HEK293T (cell line): ENCODE measurements around the gene LARP4.
"Not testable (repeated sequence)": the region's sequence is repeated elsewhere in the genome, so short reads cannot be mapped to it uniquely, and the experiment has no call there.

ENCODE experiments used
- CTCF ChIA-PET: fragments of 350-600 bp; formaldehyde crosslinking; extraction: SDS; loops from one replicate; lab custom pipeline; 2021; ENCODE audit warnings: antibody characterized with exemption, inconsistent platforms; lab: Yijun Ruan, JAX
- POLR2A ChIA-PET: fragments of 350-600 bp; formaldehyde crosslinking; extraction: SDS; loops from one replicate; lab custom pipeline; 2020; ENCODE audit warnings: antibody characterized with exemption, inconsistent platforms; lab: Yijun Ruan, JAX
- DNase-seq: peaks from one replicate; pipeline ENCODE4 v3.0.0; 2012; ENCODE audit warnings: mixed read lengths; ENCODE audit errors: extremely low spot score
- ARNT ChIP-seq: fragments of 450-650 bp; IDR thresholded peaks from 2 replicates; pipeline ENCODE4 v1.6.1; 2017; ENCODE audit warnings: mild to moderate bottlenecking
- BHLHE40 ChIP-seq: fragments of 450-650 bp; IDR thresholded peaks from 2 replicates; pipeline ENCODE4 v1.6.1; 2016; ENCODE audit warnings: mild to moderate bottlenecking, moderate library complexity, borderline replicate concordance
- CTBP1 ChIP-seq: fragments of 450-650 bp; IDR thresholded peaks from 2 replicates; pipeline ENCODE4 v1.6.1; 2016; ENCODE audit warnings: borderline replicate concordance
- ELF4 ChIP-seq: fragments of 450-650 bp; IDR thresholded peaks from 2 replicates; pipeline ENCODE4 v1.6.1; 2017; ENCODE audit warnings: antibody characterized with exemption
- FOXA1 ChIP-seq: fragments of 450-650 bp; IDR thresholded peaks from 2 replicates; pipeline ENCODE4 v1.6.1; 2016; ENCODE audit warnings: mild to moderate bottlenecking
- FOXK2 ChIP-seq: fragments of 450-650 bp; IDR thresholded peaks from 2 replicates; pipeline ENCODE4 v1.6.1; 2016; ENCODE audit warnings: mild to moderate bottlenecking
- FOXM1 ChIP-seq: fragments of 450-650 bp; IDR thresholded peaks from 2 replicates; pipeline ENCODE4 v1.6.1; 2017; ENCODE audit warnings: mild to moderate bottlenecking, borderline replicate concordance
- HDGF ChIP-seq: fragments of 450-650 bp; IDR thresholded peaks from 2 replicates; pipeline ENCODE4 v1.6.1; 2017; ENCODE audit warnings: antibody characterized with exemption, borderline replicate concordance
- L3MBTL2 ChIP-seq: fragments of 450-650 bp; conservative IDR thresholded peaks from 2 replicates; pipeline ENCODE4 v1.6.1; 2016; ENCODE audit warnings: mild to moderate bottlenecking
- LEF1 ChIP-seq: fragments of 450-650 bp; IDR thresholded peaks from 2 replicates; pipeline ENCODE4 v1.6.1; 2017; ENCODE audit warnings: mild to moderate bottlenecking, borderline replicate concordance
- NFRKB ChIP-seq: fragments of 450-650 bp; IDR thresholded peaks from 2 replicates; pipeline ENCODE4 v1.6.1; 2016; ENCODE audit warnings: mild to moderate bottlenecking, moderate library complexity
- PKNOX1 ChIP-seq: fragments of 450-650 bp; IDR thresholded peaks from 2 replicates; pipeline ENCODE4 v1.6.1; 2016
- SP1 ChIP-seq: fragments of 450-650 bp; IDR thresholded peaks from 2 replicates; pipeline ENCODE4 v1.6.1; 2017
- SUZ12 ChIP-seq: fragments of 450-650 bp; IDR thresholded peaks from 2 replicates; pipeline ENCODE4 v1.6.1; 2016; ENCODE audit warnings: mild to moderate bottlenecking
- TARDBP ChIP-seq: fragments of 450-650 bp; IDR thresholded peaks from 2 replicates; pipeline ENCODE4 v1.6.1; 2016
- ZNF384 ChIP-seq: fragments of 450-650 bp; IDR thresholded peaks from 2 replicates; pipeline ENCODE4 v1.6.1; 2016

LARP4 gene

GRCh38 chr12:50441763-50442162 is 41.1 kb downstream of the LARP4 start:
- POLR2A ChIA-PET = no interaction called here
- no peak for DNase-seq
- CTCF ChIA-PET = no interaction called here
- TF ChIP-seq SUZ12 (no peak), SP1 (no peak), FOXA1 (no peak), LEF1 (no peak), BHLHE40 (no peak), ZNF384 (no peak), L3MBTL2 (no peak), HDGF (no peak), ELF4 (no peak), CTBP1 (no peak), TARDBP (no peak), PKNOX1 (no peak), FOXM1 (no peak), ARNT (no peak)

GRCh38 chr12:50442178-50442908 is 41.7 kb downstream of the LARP4 start:
- CTCF ChIA-PET = no interaction called here
- DNase-seq = no peak
- no peak for TF ChIP-seq BHLHE40
- no peak for TF ChIP-seq ZNF384
- no peak for TF ChIP-seq FOXM1
- no peak for TF ChIP-seq LEF1
- TF ChIP-seq PKNOX1 = no peak
- no peak for TF ChIP-seq FOXA1
- no peak for TF ChIP-seq ELF4
- TF ChIP-seq SUZ12 = no peak
- TF ChIP-seq FOXK2 = no peak
- TF ChIP-seq ARNT = no peak
- TF ChIP-seq NFRKB = no peak
- POLR2A ChIA-PET = no interaction called here

- CTCF ChIA-PET, POLR2A ChIA-PET: not testable (repeated sequence)
Measured at GRCh38 chr12:50449671-50450070, 49.0 kb downstream of the LARP4 start.

GRCh38 chr12:50452795-50453194 is 52.1 kb downstream of the LARP4 start:
- ChIA-PET CTCF (no interaction called here), POLR2A (no interaction called here)
- no peak for DNase-seq
- TF ChIP-seq NFRKB = no peak
- TF ChIP-seq FOXK2 = no peak
- no peak for TF ChIP-seq L3MBTL2
- TF ChIP-seq ELF4 = no peak
- no peak for TF ChIP-seq FOXA1
- no peak for TF ChIP-seq LEF1
- no peak for TF ChIP-seq HDGF
- no peak for TF ChIP-seq FOXM1
- no peak for TF ChIP-seq ZNF384
- no peak for TF ChIP-seq ARNT

More at GRCh38 chr12:50449671-50450070, 49.0 kb downstream of the LARP4 start:
- not testable (repeated sequence) for DNase-seq

GRCh38 chr12:50453872-50454271 is 53.2 kb downstream of the LARP4 start:
- POLR2A ChIA-PET = interaction anchor here (0.7 kb wide), 1 partner anchor 13 kb away, joined by 3 read pairs; no protein-coding TSS in a partner anchor
- CTCF ChIA-PET = no interaction called here
- no peak for DNase-seq
- TF ChIP-seq L3MBTL2 (no peak), ELF4 (no peak), FOXA1 (no peak), BHLHE40 (no peak), LEF1 (no peak), HDGF (no peak), FOXM1 (no peak), NFRKB (no peak), TARDBP (no peak), SUZ12 (no peak), CTBP1 (no peak), PKNOX1 (no peak), SP1 (no peak), ARNT (no peak), FOXK2 (no peak), ZNF384 (no peak)

- ChIA-PET CTCF (no interaction called here), POLR2A (no interaction called here)
- DNase-seq = no peak
- TF ChIP-seq LEF1 = no peak
- TF ChIP-seq FOXK2 = no peak
- TF ChIP-seq SP1 = no peak
- TF ChIP-seq L3MBTL2 = no peak
- TF ChIP-seq ELF4 = no peak
- TF ChIP-seq ZNF384 = no peak
- no peak for TF ChIP-seq FOXA1
- TF ChIP-seq SUZ12 = no peak
- no peak for TF ChIP-seq FOXM1
- TF ChIP-seq PKNOX1 = no peak
- no peak for TF ChIP-seq HDGF
- no peak for TF ChIP-seq NFRKB
Measured at GRCh38 chr12:50458606-50459005, 57.9 kb downstream of the LARP4 start.
